ENCODE results near the gene VOPP1. TPM values are rescaled to one million over a fixed set of nuclear protein-coding genes. Genes with fewer than 3 reads are reported as not detected.

Gene VOPP1
- total RNA-seq = 109 and 126 TPM in 2 replicates

DNA sequence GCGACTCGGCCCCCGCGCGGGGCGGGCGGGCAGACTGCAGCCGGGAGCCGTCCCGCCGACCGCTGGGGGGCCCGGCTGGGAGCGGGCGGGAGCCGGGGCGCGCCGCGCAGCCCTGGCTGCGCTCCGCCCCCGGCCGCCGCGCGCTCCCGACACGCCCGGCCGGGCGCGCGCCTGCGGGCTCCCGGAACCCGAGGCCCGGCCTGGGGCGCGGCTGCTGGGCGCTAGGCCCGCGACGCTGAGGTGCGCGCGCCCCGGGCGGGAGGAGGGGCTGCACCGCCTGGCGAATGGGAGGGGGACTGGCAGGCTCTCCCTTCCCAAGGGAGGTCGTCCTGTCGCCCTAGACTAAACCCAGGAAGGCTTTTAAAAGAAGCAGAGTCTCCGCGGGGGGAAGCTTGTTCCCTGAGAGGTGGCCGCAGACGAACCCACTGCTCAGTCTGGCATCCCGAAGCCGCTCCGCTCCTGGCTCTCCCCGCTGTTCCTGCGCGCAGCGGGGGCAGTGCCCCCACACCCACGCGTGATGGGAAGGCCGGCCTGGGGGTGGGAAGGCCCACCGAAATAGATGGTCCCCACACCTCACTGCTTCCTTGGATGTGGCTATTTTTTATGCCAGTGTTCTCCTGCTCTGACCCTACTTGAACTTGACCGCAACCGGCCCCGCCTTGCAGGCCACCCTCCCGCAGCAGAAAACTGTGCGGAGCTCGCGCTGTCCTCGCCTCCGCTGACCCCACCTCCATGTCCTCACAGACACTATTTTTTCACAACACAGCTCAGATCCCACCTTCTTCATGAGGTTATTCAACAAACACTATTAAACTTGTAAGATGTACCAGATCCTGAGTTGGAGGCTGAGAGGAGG, at the start of gene VOPP1:
Gene VOPP1 (minus strand): TSS at position 125 of the 856 bp plus-strand sequence. CDS start 178 bp downstream, outside the sequence.

Other genes starting within 250 kb of the VOPP1 start
- 15.1 and 22.2 TPM in 2 replicates for gene LANCL2, start 207.2 kb downstream of the VOPP1 start, total RNA-seq